CD14-positive monocyte (primary cell): Measurements from ENCODE around the gene SLC38A9. TPM values are rescaled to one million over a fixed set of nuclear protein-coding genes. Genes with fewer than 3 reads are reported as not detected.

Source experiments
- DNase-seq, 3 donors: peaks; one replicate each; pipeline ENCODE4 v3.0.0-alpha.2; 2011 to 2022
- H2AFZ ChIP-seq: 2 replicates; pipeline ENCODE4 v1.6.0; 2012; ENCODE audit warnings: mild to moderate bottlenecking, low read depth, low read length, inconsistent platforms; ENCODE audit not compliant: insufficient read depth, poor library complexity, severe bottlenecking
- H3K27ac ChIP-seq, 2 donors: 1 replicate in 1 of 2; 2 replicates in 1 of 2; pipeline ENCODE4 v1.5.1; 2012 to 2013; ENCODE audit warnings: low read length in 2 of 2, control low read depth in 1 of 2, inconsistent platforms in 1 of 2, low read depth in 1 of 2, mild to moderate bottlenecking in 1 of 2
- H3K27me3 ChIP-seq, 2 donors: one replicate each; pipeline versions ENCODE4 v1.6.0 to v1.6.1; 2011 to 2013; ENCODE audit warnings: low read length in 2 of 2; ENCODE audit not compliant: control insufficient read depth in 2 of 2, insufficient read depth in 2 of 2
- H3K36me3 ChIP-seq, 2 donors: replicated peaks in 1 of 2; 1 replicate in 1 of 2; 2 replicates in 1 of 2; pipeline versions ENCODE4 v1.5.1 to v1.6.1; 2012 to 2013; ENCODE audit warnings: low read length in 2 of 2, control low read depth in 1 of 2, inconsistent platforms in 1 of 2, mild to moderate bottlenecking in 1 of 2; ENCODE audit not compliant: insufficient read depth in 2 of 2, control insufficient read depth in 1 of 2
- H3K4me1 ChIP-seq, 2 donors: 1 replicate in 1 of 2; 2 replicates in 1 of 2; pipeline versions ENCODE4 v1.5.1 to v1.6.1; 2012 to 2013; ENCODE audit warnings: low read length in 2 of 2, control low read depth in 1 of 2, inconsistent platforms in 1 of 2, mild to moderate bottlenecking in 1 of 2, moderate library complexity in 1 of 2; ENCODE audit not compliant: insufficient read depth in 2 of 2, control insufficient read depth in 1 of 2
- H3K4me2 ChIP-seq: replicated peaks from 2 replicates; pipeline ENCODE3; 2012; ENCODE audit warnings: low read length, moderate library complexity, mild to moderate bottlenecking; ENCODE audit not compliant: poor library complexity, severe bottlenecking; ENCODE audit errors: extremely low read depth
- H3K4me3 ChIP-seq, 3 experiments: fragments of 200-600 bp in 1 of 3; sonication (generic) in 1 of 3; replicated peaks in 1 of 3; 1 replicate in 2 of 3; 2 replicates in 1 of 3; pipeline ENCODE4 v1.5.1; 2011 to 2013; ENCODE audit warnings: low read length in 3 of 3, mild to moderate bottlenecking in 3 of 3, control low read depth in 2 of 3, low read depth in 2 of 3, inconsistent platforms in 1 of 3, moderate library complexity in 1 of 3
- H3K79me2 ChIP-seq: 2 replicates; pipeline ENCODE4 v1.6.0; 2012; ENCODE audit warnings: mild to moderate bottlenecking, control low read depth, inconsistent platforms, low read length, moderate library complexity; ENCODE audit not compliant: insufficient read depth
- H3K9ac ChIP-seq: 2 replicates; pipeline ENCODE4 v1.6.0; 2017; ENCODE audit warnings: low read length, mild to moderate bottlenecking; ENCODE audit not compliant: insufficient read depth, poor library complexity, severe bottlenecking
- H3K9me3 ChIP-seq, 2 donors: replicated peaks in 1 of 2; 1 replicate in 1 of 2; 2 replicates in 1 of 2; pipeline versions ENCODE4 v1.5.1 to v1.6.1; 2012 to 2013; ENCODE audit warnings: low read length in 2 of 2, control low read depth in 1 of 2; ENCODE audit not compliant: control insufficient read depth in 1 of 2, insufficient read depth in 1 of 2
- H4K20me1 ChIP-seq: 2 replicates; pipeline ENCODE4 v1.6.0; 2012; ENCODE audit warnings: mild to moderate bottlenecking, low read length, control low read depth, moderate library complexity; ENCODE audit not compliant: insufficient read depth
- H3K27ac Mint-ChIP-seq, 7 donors: one replicate each; pipeline ENCODE4 v1.8.0; 2020; ENCODE audit warnings: mild to moderate bottlenecking in 7 of 7, mixed read lengths in 7 of 7, moderate library complexity in 6 of 7, inconsistent platforms in 2 of 7
- H3K27me3 Mint-ChIP-seq, 3 donors: one replicate each; pipeline ENCODE4 v1.8.0; 2021 to 2022; ENCODE audit warnings: low read depth in 3 of 3, mild to moderate bottlenecking in 3 of 3, mixed read lengths in 3 of 3, moderate library complexity in 3 of 3, inconsistent platforms in 1 of 3
- H3K36me3 Mint-ChIP-seq, 2 donors: one replicate each; pipeline ENCODE4 v1.8.0; 2020; ENCODE audit warnings: mixed read lengths in 2 of 2, inconsistent platforms in 1 of 2, mild to moderate bottlenecking in 1 of 2
- H3K4me1 Mint-ChIP-seq: one replicate; pipeline ENCODE4 v1.8.0; 2020; ENCODE audit warnings: mild to moderate bottlenecking, mixed read lengths
- H3K4me3 Mint-ChIP-seq, 2 donors: one replicate each; pipeline ENCODE4 v1.8.0; 2020; ENCODE audit warnings: mild to moderate bottlenecking in 2 of 2, mixed read lengths in 2 of 2, moderate library complexity in 1 of 2
- H3K9me3 Mint-ChIP-seq, 7 donors: one replicate each; pipeline ENCODE4 v1.8.0; 2020 to 2022; ENCODE audit warnings: mixed read lengths in 7 of 7, mild to moderate bottlenecking in 6 of 7, moderate library complexity in 6 of 7, inconsistent platforms in 2 of 7
- CTCF ChIP-seq: fragments of 200-600 bp; IDR thresholded peaks from one replicate; pipeline ENCODE4 v1.8.0; 2022; ENCODE audit warnings: antibody characterized with exemption, mild to moderate bottlenecking
- WGBS: methylation state at CpG from one replicate; pipeline ENCODE4 v1.1.5; 2013; ENCODE audit warnings: missing lambda C conversion rate; ENCODE audit not compliant: insufficient coverage; 5-methylcytosine and 5-hydroxymethylcytosine counted together
- intact Hi-C, 2 donors: fragments of 100-400 bp; cut with micrococcal nuclease; formaldehyde crosslinking; loops; one replicate each; pipeline versions ENCODE4 v1.15.0 to v1.15.1; 2023
- polyA plus RNA-seq, 3 donors: library from polyadenylated mRNA; depleted of rRNA in 1 of 3; unstranded in 2 of 3; stranded (reverse) in 1 of 3; fragments of 300-500 nt in 2 of 3; fragments of >200 nt in 1 of 3; fragmentation: Illumina TruSeq in 2 of 3; gene quantifications; 1 replicate in 2 of 3; 2 replicates in 1 of 3; pipeline ENCODE4 v1.2.3, GENCODE V29; 2012 to 2021

Gene SLC38A9
- polyA plus RNA-seq, 3 donors = 10.7 to 15.2 (median 14.1) TPM

- Histone ChIP-seq H3K27me3 (no peaks in the 10 kb centered on the region), H3K27ac (no peak overlapping the region), H2AFZ (no peak overlapping the region), H3K4me1 (peaks cover under 1 to 6% of the 10 kb centered on the region in 2 donors), H3K4me2 (no peak overlapping the region), H4K20me1 (no peaks in the 10 kb centered on the region), H3K79me2 (peaks cover 13% of the 10 kb centered on the region), H3K4me3 (no peak overlapping the region), H3K9ac (no peak overlapping the region), H3K36me3 (peaks cover 5 to 29% of the 10 kb centered on the region in 2 donors), H3K9me3 (no peaks in the 10 kb centered on the region)
- H3K27me3 Mint-ChIP-seq = peaks cover 0 to 1% (median 0%) of the 10 kb centered on the region in 3 donors
- intact Hi-C loops = no loop called here
- DNase-seq = no peak
- no peak overlapping the region for H3K4me3 Mint-ChIP-seq
- TF ChIP-seq CTCF = no peak
- H3K27ac Mint-ChIP-seq = no peak overlapping the region
- peaks cover 9% of the 10 kb centered on the region for H3K4me1 Mint-ChIP-seq
- peaks cover 28 to 30% of the 10 kb centered on the region in 2 donors for H3K36me3 Mint-ChIP-seq
- H3K9me3 Mint-ChIP-seq = no peaks in the 10 kb centered on the region
Measured at GRCh38 chr5:55706230-55706629, 5.9 kb downstream of the SLC38A9 start.

- no peaks in the 10 kb centered on the region for H3K9me3 ChIP-seq
- H3K4me3 Mint-ChIP-seq = no peak overlapping the region
- no peaks in the 10 kb centered on the region for H4K20me1 ChIP-seq
- peaks cover 0 to 3% of the 10 kb centered on the region in 2 donors for H3K4me1 ChIP-seq
- intact Hi-C loops = no loop called here
- no CpG with 5 or more reads among the region's 1 CpG for WGBS
- H3K9ac ChIP-seq = no peak overlapping the region
- H3K4me1 Mint-ChIP-seq = peaks cover 8% of the 10 kb centered on the region
- H3K4me2 ChIP-seq = no peak overlapping the region
- H3K9me3 Mint-ChIP-seq = no peaks in the 10 kb centered on the region
- H3K27ac ChIP-seq = peak overlapping the region in 1 of 2 donors; percentile 29
- peaks cover 18 to 25% of the 10 kb centered on the region in 2 donors for H3K36me3 Mint-ChIP-seq
- H3K27ac Mint-ChIP-seq = peak overlapping the region in 2 of 7 donors; percentile 26 to 79
- H3K36me3 ChIP-seq = peaks cover 2 to 15% of the 10 kb centered on the region in 2 donors
- no peak overlapping the region for H3K4me3 ChIP-seq
- peaks cover 0 to 2% (median 0%) of the 10 kb centered on the region in 3 donors for H3K27me3 Mint-ChIP-seq
- no peaks in the 10 kb centered on the region for H3K27me3 ChIP-seq
- peaks cover 5% of the 10 kb centered on the region for H3K79me2 ChIP-seq
- peak; percentile 14 to 54 (median 34) for DNase-seq
- no peak overlapping the region for H2AFZ ChIP-seq
- TF ChIP-seq CTCF = no peak
Measured at GRCh38 chr5:55702598-55703345, 9.4 kb downstream of the SLC38A9 start.
